H9 (cell line): ENCODE measurements around the gene MYH9. TPM values are rescaled to one million over a fixed set of nuclear protein-coding genes. Genes with fewer than 3 reads are reported as not detected.
"Not testable (repeated sequence)": the region's sequence is repeated elsewhere in the genome, so short reads cannot be mapped to it uniquely, and the experiment has no call there.

Experiments
- DNase-seq: peaks from one replicate; pipeline ENCODE4 v3.0.0-alpha.2; 2017
- H2AFZ ChIP-seq: one replicate; pipeline ENCODE4 v1.6.1; 2013; ENCODE audit warnings: mild to moderate bottlenecking, low read length, control low read depth, moderate library complexity
- H2AK5ac ChIP-seq: 2 replicates; pipeline ENCODE4 v1.6.1; 2013; ENCODE audit warnings: low read length, control low read depth, mixed read lengths; ENCODE audit not compliant: insufficient read length
- H2BK120ac ChIP-seq: one replicate; pipeline ENCODE4 v1.6.1; 2013; ENCODE audit warnings: low read depth, mild to moderate bottlenecking, low read length, control low read depth, inconsistent platforms; ENCODE audit not compliant: poor library complexity, severe bottlenecking
- H2BK12ac ChIP-seq: 2 replicates; pipeline ENCODE4 v1.6.1; 2013; ENCODE audit warnings: low read length, control low read depth, mixed read lengths, low read depth; ENCODE audit not compliant: insufficient read length
- H2BK15ac ChIP-seq: 2 replicates; pipeline ENCODE4 v1.6.1; 2013; ENCODE audit warnings: low read depth, low read length, control low read depth
- H2BK20ac ChIP-seq: one replicate; pipeline ENCODE4 v1.6.1; 2013; ENCODE audit warnings: low read depth, mild to moderate bottlenecking, low read length, control low read depth, inconsistent platforms; ENCODE audit not compliant: poor library complexity, severe bottlenecking
- H2BK5ac ChIP-seq: 2 replicates; pipeline ENCODE4 v1.6.1; 2013; ENCODE audit warnings: low read length, control low read depth, mixed read lengths; ENCODE audit not compliant: insufficient read length
- H3K14ac ChIP-seq: 2 replicates; pipeline ENCODE4 v1.6.1; 2013; ENCODE audit warnings: low read length, control low read depth; ENCODE audit not compliant: insufficient read depth
- H3K18ac ChIP-seq: 2 replicates; pipeline ENCODE4 v1.6.1; 2013; ENCODE audit warnings: low read depth, mild to moderate bottlenecking, mixed read lengths, low read length, control low read depth; ENCODE audit not compliant: insufficient read length
- H3K23ac ChIP-seq: 2 replicates; pipeline ENCODE4 v1.6.1; 2013; ENCODE audit warnings: low read length, control low read depth, mixed read lengths, low read depth; ENCODE audit not compliant: insufficient read length
- H3K23me2 ChIP-seq: 2 replicates; pipeline ENCODE4 v1.6.1; 2013; ENCODE audit warnings: low read depth, mild to moderate bottlenecking, mixed read lengths, low read length, control low read depth; ENCODE audit not compliant: insufficient read length, poor library complexity, severe bottlenecking
- H3K27ac ChIP-seq: 2 replicates; pipeline ENCODE4 v1.5.1; 2013; ENCODE audit warnings: low read length, control low read depth, mixed read lengths, low read depth; ENCODE audit not compliant: insufficient read length
- H3K27me3 ChIP-seq: 2 replicates; pipeline ENCODE4 v1.6.1; 2013; ENCODE audit warnings: low read length, control low read depth, inconsistent platforms; ENCODE audit not compliant: insufficient read depth
- H3K4ac ChIP-seq: 2 replicates; pipeline ENCODE4 v1.6.1; 2013; ENCODE audit warnings: low read depth, mild to moderate bottlenecking, control low read depth, inconsistent platforms, low read length, moderate library complexity
- H3K4me1 ChIP-seq: 2 replicates; pipeline ENCODE4 v1.6.1; 2013; ENCODE audit warnings: low read length, control low read depth, inconsistent platforms; ENCODE audit not compliant: insufficient read depth
- H3K4me2 ChIP-seq: 2 replicates; pipeline ENCODE4 v1.6.1; 2013; ENCODE audit warnings: low read length, control low read depth, mixed read lengths; ENCODE audit not compliant: insufficient read length, insufficient read depth
- H3K56ac ChIP-seq: 2 replicates; pipeline ENCODE4 v1.6.1; 2013; ENCODE audit warnings: low read depth, mild to moderate bottlenecking, mixed read lengths, low read length, control low read depth; ENCODE audit not compliant: insufficient read length
- H3K79me1 ChIP-seq: 2 replicates; pipeline ENCODE4 v1.6.1; 2013; ENCODE audit warnings: low read depth, mild to moderate bottlenecking, moderate library complexity, low read length, control low read depth, inconsistent platforms; ENCODE audit not compliant: insufficient read depth, poor library complexity, severe bottlenecking
- H3K79me2 ChIP-seq: 2 replicates; pipeline ENCODE4 v1.6.1; 2013; ENCODE audit warnings: low read length, control low read depth, inconsistent platforms; ENCODE audit not compliant: insufficient read depth
- H3K9ac ChIP-seq: 2 replicates; pipeline ENCODE4 v1.6.1; 2013; ENCODE audit warnings: low read length, control low read depth, mixed read lengths; ENCODE audit not compliant: insufficient read length; ENCODE audit errors: extremely low read depth
- H3K9me3 ChIP-seq: one replicate; pipeline ENCODE4 v1.6.1; 2013; ENCODE audit warnings: low read depth, low read length, inconsistent platforms; ENCODE audit not compliant: control insufficient read depth
- H3T11ph ChIP-seq: one replicate; pipeline ENCODE4 v1.6.1; 2013; ENCODE audit warnings: mild to moderate bottlenecking, low read length, control low read depth, inconsistent platforms
- H4K20me1 ChIP-seq: one replicate; pipeline ENCODE4 v1.6.1; 2013; ENCODE audit not compliant: control insufficient read depth, insufficient read length, insufficient read depth
- H4K5ac ChIP-seq: 2 replicates; pipeline ENCODE4 v1.6.1; 2013; ENCODE audit warnings: low read depth, mild to moderate bottlenecking, mixed read lengths, low read length, control low read depth; ENCODE audit not compliant: insufficient read length
- H4K8ac ChIP-seq: replicated peaks from 2 replicates; pipeline ENCODE4 v1.6.1; 2013; ENCODE audit warnings: low read length, control low read depth, mixed read lengths, low read depth; ENCODE audit not compliant: insufficient read length
- H4K91ac ChIP-seq: 2 replicates; pipeline ENCODE4 v1.6.1; 2013; ENCODE audit warnings: low read depth, mild to moderate bottlenecking, moderate library complexity, mixed read lengths, low read length, control low read depth; ENCODE audit not compliant: insufficient read length
- H3K27ac Mint-ChIP-seq, 3 experiments: 2 replicates in 2 of 3; 3 replicates in 1 of 3; pipeline ENCODE4 v1.8.0; 2020 to 2021; ENCODE audit warnings: mixed read lengths in 3 of 3, mild to moderate bottlenecking in 1 of 3, moderate library complexity in 1 of 3
- H3K27me3 Mint-ChIP-seq: 2 replicates; pipeline ENCODE4 v1.8.0; 2021; ENCODE audit warnings: low read depth, mild to moderate bottlenecking, moderate library complexity, mixed read lengths
- H3K36me3 Mint-ChIP-seq, 3 experiments: 2 replicates in 2 of 3; 3 replicates in 1 of 3; pipeline ENCODE4 v1.8.0; 2020 to 2021; ENCODE audit warnings: low read depth in 3 of 3, mixed read lengths in 3 of 3; ENCODE audit not compliant: insufficient read depth in 1 of 3
- H3K4me1 Mint-ChIP-seq, 2 experiments: 2 replicates each; pipeline ENCODE4 v1.8.0; 2020; ENCODE audit warnings: mixed read lengths in 2 of 2
- H3K4me3 Mint-ChIP-seq, 2 experiments: 2 replicates in 1 of 2; 3 replicates in 1 of 2; pipeline ENCODE4 v1.8.0; 2020 to 2021; ENCODE audit warnings: mild to moderate bottlenecking in 2 of 2, mixed read lengths in 2 of 2, moderate library complexity in 1 of 2
- H3K9me3 Mint-ChIP-seq, 2 experiments: 2 replicates in 1 of 2; 3 replicates in 1 of 2; pipeline ENCODE4 v1.8.0; 2020; ENCODE audit warnings: mild to moderate bottlenecking in 2 of 2, mixed read lengths in 2 of 2, moderate library complexity in 1 of 2
- CTCF ChIP-seq: fragments of 200-600 bp; sonication (generic); conservative IDR thresholded peaks from 3 replicates; pipeline ENCODE4 v1.8.0; 2021; ENCODE audit warnings: antibody characterized with exemption, mild to moderate bottlenecking
- WGBS: extraction: QIAGEN DNeasy Blood & Tissue Kit; methylation state at CpG from one replicate; pipeline ENCODE4 v1.1.7; 2013; ENCODE audit warnings: missing lambda C conversion rate, low lambda C conversion rate, mixed read lengths; ENCODE audit not compliant: insufficient read length; ENCODE audit errors: extremely low coverage; 5-methylcytosine and 5-hydroxymethylcytosine counted together
- total RNA-seq: library from RNA; stranded (reverse); gene quantifications from 2 replicates; pipeline ENCODE4 v1.2.1, GENCODE V29; 2021

MYH9 gene
- total RNA-seq, 1 experiment from 2014 or later = 266 TPM

- no peak overlapping the region for H4K5ac ChIP-seq
- Mint-ChIP-seq H3K27me3 (no peaks in the 10 kb centered on the region), H3K9me3 (no peaks in the 10 kb centered on the region; a peak in 2 of 5 replicates), H3K27ac (peak overlapping the region in 2 of 3 experiments; percentile 58 to 70; a peak in 1 of 7 replicates), H3K4me3 (no peak overlapping the region), H3K36me3 (no peaks in the 10 kb centered on the region; a peak in 1 of 7 replicates), H3K4me1 (peaks cover 16 to 20% of the 10 kb centered on the region in 2 experiments)
- peaks cover 3% of the 10 kb centered on the region; the same call in 1 of the 2 replicates for H3K79me2 ChIP-seq
- no peak overlapping the region for H2AK5ac ChIP-seq
- no peak overlapping the region for H3K56ac ChIP-seq
- H3K14ac ChIP-seq = no peak overlapping the region
- no peak overlapping the region for H4K91ac ChIP-seq
- no peak overlapping the region for H3K4ac ChIP-seq
- no peak overlapping the region for H2BK15ac ChIP-seq
- H2BK20ac ChIP-seq = no peak overlapping the region
- no peaks in the 10 kb centered on the region for H3K9me3 ChIP-seq
- no CpG with 5 or more reads among the region's 3 CpGs for WGBS
- H3K79me1 ChIP-seq = no peaks in the 10 kb centered on the region
- H2BK120ac ChIP-seq = no peak overlapping the region
- H2BK5ac ChIP-seq = no peak overlapping the region
- DNase-seq = no peak
- H4K20me1 ChIP-seq = no peaks in the 10 kb centered on the region
- H3K18ac ChIP-seq = no peak overlapping the region
- no peak overlapping the region for H3K23ac ChIP-seq
- H3K9ac ChIP-seq = no peak overlapping the region
- TF ChIP-seq CTCF = no peak
- no peak overlapping the region for H3K4me2 ChIP-seq
- no peak overlapping the region for H2AFZ ChIP-seq
- no peak overlapping the region for H4K8ac ChIP-seq
- H3K27ac ChIP-seq = no peak overlapping the region
- H3K27me3 ChIP-seq = no peaks in the 10 kb centered on the region
- peaks cover 3% of the 10 kb centered on the region for H3K23me2 ChIP-seq
- H3K4me1 ChIP-seq = peaks cover 2% of the 10 kb centered on the region; the same call in 1 of the 2 replicates
- no peak overlapping the region for H3T11ph ChIP-seq
- H2BK12ac ChIP-seq = no peak overlapping the region
Measured at GRCh38 chr22:36391638-36392037, 3.9 kb upstream of the MYH9 start.

GRCh38 chr22:36389122-36389521 is 1.4 kb upstream of the MYH9 start:
- not testable (repeated sequence) for H3K36me3 Mint-ChIP-seq, H3K79me1 ChIP-seq, H3K4me1 ChIP-seq, H2AFZ ChIP-seq, H3K9me3 Mint-ChIP-seq, H3K9ac ChIP-seq, H2BK20ac ChIP-seq, H2BK120ac ChIP-seq, H3K9me3 ChIP-seq, H3K23ac ChIP-seq, H2BK15ac ChIP-seq, H3K18ac ChIP-seq, H4K91ac ChIP-seq, H2BK5ac ChIP-seq, H3K27me3 Mint-ChIP-seq, H3K14ac ChIP-seq, H3K27ac ChIP-seq, H2AK5ac ChIP-seq, H4K5ac ChIP-seq, H3K27me3 ChIP-seq, H4K8ac ChIP-seq, H3K56ac ChIP-seq, DNase-seq, H2BK12ac ChIP-seq, H3K4ac ChIP-seq, H4K20me1 ChIP-seq, H3T11ph ChIP-seq, H3K27ac Mint-ChIP-seq
- peaks cover 27 to 29% of the 10 kb centered on the region in 2 experiments for H3K4me1 Mint-ChIP-seq
- Histone ChIP-seq H3K23me2 (peaks cover 17% of the 10 kb centered on the region), H3K79me2 (peaks cover 13% of the 10 kb centered on the region; the same call in 1 of the 2 replicates), H3K4me2 (peak overlapping the region; percentile 55)
- H3K4me3 Mint-ChIP-seq = peak overlapping the region; percentile 69 to 77; a peak in 3 of 5 replicates
- no CpG with 5 or more reads among the region's 14 CpGs for WGBS
